ENCODE data around the gene TAF1B.

TAF1B gene

GRCh38 chr2:9808334-9809063 lies 34.8 kb upstream of the TAF1B start:
- Histone ChIP-seq H3K9me3 (ENCODE audit: control insufficient read depth in 1 of 2, low read length in 2 of 2) (no peaks in the 10 kb centered on the region), H3K36me3 (ENCODE audit: control insufficient read depth in 1 of 2, insufficient read depth in 2 of 2, low read length in 2 of 2) (no peaks in the 10 kb centered on the region), H3K9ac (ENCODE audit: low read depth in 1 of 2, low read length in 2 of 2) (no peak overlapping the region), H3K4me3 (ENCODE audit: low read depth in 1 of 2, low read length in 2 of 2) (no peak overlapping the region), H3K4me1 (ENCODE audit: control insufficient read depth in 1 of 2, insufficient read depth in 2 of 2, low read length in 2 of 2) (peaks cover 12 to 19% of the 10 kb centered on the region in 2 donors), H3K27me3 (ENCODE audit: control insufficient read depth in 1 of 2, insufficient read depth in 2 of 2, low read length in 2 of 2) (no peaks in the 10 kb centered on the region), H3K27ac (ENCODE audit: low read depth, low read length) (no peak overlapping the region)

GRCh38 chr2:9809064-9809356 lies 34.3 kb upstream of the TAF1B start:
- no peaks in the 10 kb centered on the region for H3K36me3 ChIP-seq (ENCODE audit: control insufficient read depth in 1 of 2, insufficient read depth in 2 of 2, low read length in 2 of 2)
- no peak overlapping the region for H3K27ac ChIP-seq (ENCODE audit: low read depth, low read length)
- H3K9me3 ChIP-seq (ENCODE audit: control insufficient read depth in 1 of 2, low read length in 2 of 2), result no peaks in the 10 kb centered on the region
- no peaks in the 10 kb centered on the region for H3K27me3 ChIP-seq (ENCODE audit: control insufficient read depth in 1 of 2, insufficient read depth in 2 of 2, low read length in 2 of 2)
- H3K4me1 ChIP-seq (ENCODE audit: control insufficient read depth in 1 of 2, insufficient read depth in 2 of 2, low read length in 2 of 2), result peaks cover 14 to 22% of the 10 kb centered on the region in 2 donors
- no peak overlapping the region for H3K4me3 ChIP-seq (ENCODE audit: low read depth in 1 of 2, low read length in 2 of 2)
- H3K9ac ChIP-seq (ENCODE audit: low read depth in 1 of 2, low read length in 2 of 2), result no peak overlapping the region

GRCh38 chr2:9809448-9810088 lies 33.7 kb upstream of the TAF1B start:
- H3K27me3 ChIP-seq (ENCODE audit: control insufficient read depth in 1 of 2, insufficient read depth in 2 of 2, low read length in 2 of 2), result peaks cover 0 to 3% of the 10 kb centered on the region in 2 donors
- peaks cover 19 to 25% of the 10 kb centered on the region in 2 donors for H3K4me1 ChIP-seq (ENCODE audit: control insufficient read depth in 1 of 2, insufficient read depth in 2 of 2, low read length in 2 of 2)
- no peaks in the 10 kb centered on the region for H3K36me3 ChIP-seq (ENCODE audit: control insufficient read depth in 1 of 2, insufficient read depth in 2 of 2, low read length in 2 of 2)
- H3K27ac ChIP-seq (ENCODE audit: low read depth, low read length), result no peak overlapping the region
- H3K9me3 ChIP-seq (ENCODE audit: control insufficient read depth in 1 of 2, low read length in 2 of 2), result no peaks in the 10 kb centered on the region
- no peak overlapping the region for H3K4me3 ChIP-seq (ENCODE audit: low read depth in 1 of 2, low read length in 2 of 2)
- H3K9ac ChIP-seq (ENCODE audit: low read depth in 1 of 2, low read length in 2 of 2), result no peak overlapping the region

GRCh38 chr2:9811216-9811615 lies 32.1 kb upstream of the TAF1B start:
- no peak overlapping the region for H3K4me3 ChIP-seq (ENCODE audit: low read depth in 1 of 2, low read length in 2 of 2)
- H3K36me3 ChIP-seq (ENCODE audit: control insufficient read depth in 1 of 2, insufficient read depth in 2 of 2, low read length in 2 of 2), result no peaks in the 10 kb centered on the region
- H3K27me3 ChIP-seq (ENCODE audit: control insufficient read depth in 1 of 2, insufficient read depth in 2 of 2, low read length in 2 of 2), result peaks cover 0 to 4% of the 10 kb centered on the region in 2 donors
- no peaks in the 10 kb centered on the region for H3K9me3 ChIP-seq (ENCODE audit: control insufficient read depth in 1 of 2, low read length in 2 of 2)
- H3K4me1 ChIP-seq (ENCODE audit: control insufficient read depth in 1 of 2, insufficient read depth in 2 of 2, low read length in 2 of 2), result peaks cover 19 to 22% of the 10 kb centered on the region in 2 donors
- H3K9ac ChIP-seq (ENCODE audit: low read depth in 1 of 2, low read length in 2 of 2), result no peak overlapping the region
- no peak overlapping the region for H3K27ac ChIP-seq (ENCODE audit: low read depth, low read length)

GRCh38 chr2:9811679-9812511 lies 31.4 kb upstream of the TAF1B start:
- peaks cover 19 to 22% of the 10 kb centered on the region in 2 donors for H3K4me1 ChIP-seq (ENCODE audit: control insufficient read depth in 1 of 2, insufficient read depth in 2 of 2, low read length in 2 of 2)
- no peaks in the 10 kb centered on the region for H3K36me3 ChIP-seq (ENCODE audit: control insufficient read depth in 1 of 2, insufficient read depth in 2 of 2, low read length in 2 of 2)
- peaks cover 0 to 4% of the 10 kb centered on the region in 2 donors for H3K27me3 ChIP-seq (ENCODE audit: control insufficient read depth in 1 of 2, insufficient read depth in 2 of 2, low read length in 2 of 2)
- H3K9ac ChIP-seq (ENCODE audit: low read depth in 1 of 2, low read length in 2 of 2), result no peak overlapping the region
- no peak overlapping the region for H3K27ac ChIP-seq (ENCODE audit: low read depth, low read length)
- H3K9me3 ChIP-seq (ENCODE audit: control insufficient read depth in 1 of 2, low read length in 2 of 2), result no peaks in the 10 kb centered on the region
- no peak overlapping the region for H3K4me3 ChIP-seq (ENCODE audit: low read depth in 1 of 2, low read length in 2 of 2)

GRCh38 chr2:9812945-9813311 lies 30.3 kb upstream of the TAF1B start:
- no peak overlapping the region for H3K9ac ChIP-seq (ENCODE audit: low read depth in 1 of 2, low read length in 2 of 2)
- H3K4me3 ChIP-seq (ENCODE audit: low read depth in 1 of 2, low read length in 2 of 2), result no peak overlapping the region
- no peak overlapping the region for H3K27ac ChIP-seq (ENCODE audit: low read depth, low read length)

GRCh38 chr2:9813312-9814128 lies 29.8 kb upstream of the TAF1B start:
- no peak overlapping the region for H3K27ac ChIP-seq (ENCODE audit: low read depth, low read length)
- H3K9me3 ChIP-seq (ENCODE audit: control insufficient read depth in 1 of 2, low read length in 2 of 2), result no peaks in the 10 kb centered on the region
- peaks cover 0 to 4% of the 10 kb centered on the region in 2 donors for H3K27me3 ChIP-seq (ENCODE audit: control insufficient read depth in 1 of 2, insufficient read depth in 2 of 2, low read length in 2 of 2)
- H3K4me1 ChIP-seq (ENCODE audit: control insufficient read depth in 1 of 2, insufficient read depth in 2 of 2, low read length in 2 of 2), result peaks cover 19 to 22% of the 10 kb centered on the region in 2 donors
- peak overlapping the region; percentile 11 to 53 for H3K4me3 ChIP-seq (ENCODE audit: low read depth in 1 of 2, low read length in 2 of 2)
- H3K36me3 ChIP-seq (ENCODE audit: control insufficient read depth in 1 of 2, insufficient read depth in 2 of 2, low read length in 2 of 2), result no peaks in the 10 kb centered on the region
- H3K9ac ChIP-seq (ENCODE audit: low read depth in 1 of 2, low read length in 2 of 2), result no peak overlapping the region

More at GRCh38 chr2:9812945-9813311, 30.3 kb upstream of the TAF1B start:
- H3K36me3 ChIP-seq (ENCODE audit: control insufficient read depth in 1 of 2, insufficient read depth in 2 of 2, low read length in 2 of 2), result no peaks in the 10 kb centered on the region
- H3K9me3 ChIP-seq (ENCODE audit: control insufficient read depth in 1 of 2, low read length in 2 of 2), result no peaks in the 10 kb centered on the region
- H3K27me3 ChIP-seq (ENCODE audit: control insufficient read depth in 1 of 2, insufficient read depth in 2 of 2, low read length in 2 of 2), result peaks cover 0 to 4% of the 10 kb centered on the region in 2 donors
- peaks cover 19 to 22% of the 10 kb centered on the region in 2 donors for H3K4me1 ChIP-seq (ENCODE audit: control insufficient read depth in 1 of 2, insufficient read depth in 2 of 2, low read length in 2 of 2)

- Histone ChIP-seq H3K9ac (ENCODE audit: low read depth in 1 of 2, low read length in 2 of 2) (no peak overlapping the region), H3K4me3 (ENCODE audit: low read depth in 1 of 2, low read length in 2 of 2) (peak overlapping the region; percentile 11 to 53)
Measured at GRCh38 chr2:9814129-9814868, 29.0 kb upstream of the TAF1B start.

GRCh38 chr2:9815076-9815475 lies 28.2 kb upstream of the TAF1B start:
- no peaks in the 10 kb centered on the region for H3K9me3 ChIP-seq (ENCODE audit: control insufficient read depth in 1 of 2, low read length in 2 of 2)
- H3K4me3 ChIP-seq (ENCODE audit: low read depth in 1 of 2, low read length in 2 of 2), result no peak overlapping the region
- peaks cover 10 to 11% of the 10 kb centered on the region in 2 donors for H3K4me1 ChIP-seq (ENCODE audit: control insufficient read depth in 1 of 2, insufficient read depth in 2 of 2, low read length in 2 of 2)
- no peaks in the 10 kb centered on the region for H3K36me3 ChIP-seq (ENCODE audit: control insufficient read depth in 1 of 2, insufficient read depth in 2 of 2, low read length in 2 of 2)
- H3K9ac ChIP-seq (ENCODE audit: low read depth in 1 of 2, low read length in 2 of 2), result no peak overlapping the region
- H3K27me3 ChIP-seq (ENCODE audit: control insufficient read depth in 1 of 2, insufficient read depth in 2 of 2, low read length in 2 of 2), result peaks cover 0 to 4% of the 10 kb centered on the region in 2 donors
- no peak overlapping the region for H3K27ac ChIP-seq (ENCODE audit: low read depth, low read length)

More at GRCh38 chr2:9814129-9814868, 29.0 kb upstream of the TAF1B start:
- Histone ChIP-seq H3K36me3 (ENCODE audit: control insufficient read depth in 1 of 2, insufficient read depth in 2 of 2, low read length in 2 of 2) (no peaks in the 10 kb centered on the region), H3K4me1 (ENCODE audit: control insufficient read depth in 1 of 2, insufficient read depth in 2 of 2, low read length in 2 of 2) (peaks cover 17% of the 10 kb centered on the region in 2 donors), H3K9me3 (ENCODE audit: control insufficient read depth in 1 of 2, low read length in 2 of 2) (no peaks in the 10 kb centered on the region), H3K27ac (ENCODE audit: low read depth, low read length) (no peak overlapping the region), H3K27me3 (ENCODE audit: control insufficient read depth in 1 of 2, insufficient read depth in 2 of 2, low read length in 2 of 2) (peaks cover 0 to 4% of the 10 kb centered on the region in 2 donors)

All from duodenal mucosa (tissue), 2 donors.